Measurements from ENCODE around the gene MGAT3.

Gene MGAT3

DNA sequence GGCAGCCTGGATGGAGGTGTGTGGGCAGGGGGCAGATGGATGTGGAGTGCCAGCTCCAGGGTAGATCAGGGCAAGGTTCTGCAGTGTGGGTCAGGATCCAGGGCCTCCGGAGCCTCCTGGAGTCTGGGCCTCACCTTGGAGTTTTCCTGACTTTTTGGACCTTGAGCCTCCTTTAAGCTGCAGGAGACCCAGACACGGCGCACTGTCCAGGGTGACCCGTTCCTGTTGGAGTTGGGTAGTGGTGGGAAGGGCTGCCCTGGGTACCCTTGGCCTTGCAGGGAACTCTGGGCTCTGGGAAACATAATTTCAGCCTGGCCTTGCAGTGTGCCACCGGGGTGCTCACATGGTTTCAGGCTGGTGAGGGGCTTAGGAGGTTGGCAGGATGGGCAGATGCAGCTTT is 17.0 kb downstream of the MGAT3 start:
- DNase-seq = no peak

DNA sequence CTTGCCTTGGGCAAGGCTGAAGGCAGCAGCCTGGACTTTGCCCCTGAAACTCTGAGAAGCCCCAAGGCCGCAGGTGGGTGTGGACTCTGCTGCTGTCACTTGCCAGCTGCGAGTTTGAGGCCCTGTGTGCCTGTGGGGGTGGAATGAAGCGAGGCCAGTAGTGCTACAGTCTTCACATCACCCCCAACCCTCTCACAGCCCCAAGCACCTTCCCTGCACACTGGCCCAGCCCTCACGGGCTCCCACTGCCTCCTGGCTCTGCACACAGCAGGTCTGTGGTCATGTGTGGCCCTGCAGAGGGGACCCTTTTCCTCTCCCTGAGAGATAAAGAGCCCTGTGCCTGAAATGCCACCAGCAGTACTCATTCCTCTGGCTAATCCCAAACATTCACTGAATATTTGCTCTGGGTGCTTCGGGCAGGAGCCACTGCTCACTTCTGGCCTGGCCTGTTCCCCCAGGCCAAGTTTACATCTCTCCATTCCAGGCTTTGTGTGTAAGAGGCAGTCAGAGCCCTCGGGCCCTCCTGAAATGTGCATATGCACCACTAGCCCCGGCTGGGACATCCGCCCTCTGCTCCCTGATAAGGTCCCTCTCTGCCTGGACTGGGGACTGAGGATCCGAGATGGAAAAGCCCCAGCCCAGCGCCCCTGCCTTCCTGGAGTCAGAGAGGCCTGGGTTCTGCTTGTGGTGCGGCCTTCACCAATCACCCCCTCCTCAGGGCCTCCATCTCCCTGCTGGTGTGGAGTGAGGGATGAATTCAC is 17.7 kb downstream of the MGAT3 start:
- DNase-seq = no peak

DNA sequence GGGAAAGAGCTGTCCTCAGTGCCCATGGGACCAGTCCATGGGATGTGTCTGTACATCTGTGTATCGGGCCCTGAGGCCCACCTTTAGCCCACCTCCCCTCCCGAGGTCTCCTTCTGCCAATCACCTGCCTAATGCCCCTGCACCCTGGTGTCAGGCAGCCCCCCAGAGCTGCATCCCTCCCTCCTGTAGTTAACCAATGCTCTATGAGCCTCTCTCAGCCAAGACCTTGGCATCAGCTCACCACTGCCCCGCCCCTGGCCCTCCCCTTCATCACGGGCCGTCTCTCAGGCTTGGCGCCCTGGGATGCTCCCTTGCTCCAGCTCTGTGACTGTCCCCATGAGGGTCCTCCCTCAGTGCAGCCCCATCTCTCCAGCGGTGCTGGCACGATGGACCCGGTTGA is 18.5 kb downstream of the MGAT3 start:
- DNase-seq = no peak

DNA sequence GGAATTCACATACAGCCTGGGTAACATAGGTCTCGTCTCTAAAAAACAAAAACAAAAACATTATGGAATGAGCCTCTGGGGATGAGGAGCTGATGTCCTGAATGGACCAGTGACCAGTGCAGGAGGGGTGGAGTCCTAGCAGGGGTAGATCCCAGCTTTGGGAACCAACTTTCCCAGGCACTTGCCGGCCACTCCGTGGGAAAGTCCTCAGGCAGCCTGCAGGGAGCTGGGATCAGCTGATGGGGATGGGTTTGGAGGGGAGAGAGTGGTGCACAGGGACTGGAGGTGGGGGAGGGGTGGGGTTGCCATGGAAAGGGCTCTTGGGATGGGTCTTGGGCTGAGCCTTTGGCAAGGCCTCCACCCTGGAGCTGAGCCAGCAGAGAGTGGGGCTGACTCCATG is 19.1 kb downstream of the MGAT3 start:
- no peak for DNase-seq

DNA sequence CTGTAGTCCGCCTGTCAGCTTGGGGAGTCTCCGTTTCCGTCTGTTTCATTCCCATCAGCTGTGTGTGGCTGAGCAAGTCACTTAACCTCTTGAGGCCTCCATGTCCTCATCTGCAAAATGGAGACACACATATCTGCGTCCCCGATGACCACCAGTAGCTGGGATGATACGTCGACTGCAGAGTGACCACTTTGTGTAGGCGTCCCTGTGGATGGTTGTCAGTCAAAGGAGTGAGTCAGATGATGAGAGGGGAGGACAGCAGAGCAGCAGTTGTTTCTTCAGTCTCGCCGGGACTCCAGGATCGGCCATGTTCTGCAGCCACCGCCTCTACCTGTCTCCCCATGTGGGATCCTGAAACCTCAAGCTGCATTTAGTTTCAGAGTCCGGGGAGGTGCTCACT is 19.9 kb downstream of the MGAT3 start:
- no peak for DNase-seq

DNA sequence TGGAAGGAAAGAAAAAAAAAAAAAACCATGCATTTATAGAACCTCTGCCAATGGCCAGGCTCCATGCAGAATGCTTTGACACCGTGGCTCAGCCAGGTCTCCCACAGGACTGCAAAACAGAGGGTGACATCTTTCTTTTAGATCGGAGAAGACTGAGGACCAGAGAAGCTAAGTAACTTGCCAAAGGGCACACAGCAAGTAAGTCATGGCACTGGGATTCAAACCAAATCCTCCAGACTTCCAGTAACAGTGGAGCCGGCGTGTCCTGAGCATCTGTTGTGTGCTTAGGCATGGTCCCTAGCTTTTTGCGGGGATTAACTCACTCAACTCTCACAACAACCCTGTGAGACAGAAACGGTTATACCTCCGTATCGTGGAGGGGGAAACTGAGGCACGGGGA is 20.7 kb downstream of the MGAT3 start:
- no peak for DNase-seq

DNA sequence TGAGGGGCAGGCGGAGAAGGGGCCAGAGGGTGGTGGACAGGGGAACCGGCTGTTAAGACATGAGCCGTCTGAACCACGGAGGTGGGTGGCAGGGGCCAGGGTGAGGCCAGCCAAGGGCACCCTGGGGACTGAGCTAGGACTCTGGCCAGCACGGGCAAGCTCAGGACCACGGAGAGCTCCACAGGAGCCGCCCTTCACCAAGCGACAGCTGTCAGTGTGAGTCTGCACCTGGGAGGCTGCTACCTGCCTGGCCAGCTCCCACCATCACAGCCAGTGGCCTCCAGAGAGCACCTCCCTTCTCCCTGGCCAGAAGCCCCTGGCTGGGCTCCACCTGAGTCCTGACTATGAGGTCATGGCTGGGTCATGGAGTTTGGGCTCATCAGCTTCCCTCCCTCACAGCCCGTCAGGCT is 21.6 kb downstream of the MGAT3 start:
- DNase-seq = no peak

DNA sequence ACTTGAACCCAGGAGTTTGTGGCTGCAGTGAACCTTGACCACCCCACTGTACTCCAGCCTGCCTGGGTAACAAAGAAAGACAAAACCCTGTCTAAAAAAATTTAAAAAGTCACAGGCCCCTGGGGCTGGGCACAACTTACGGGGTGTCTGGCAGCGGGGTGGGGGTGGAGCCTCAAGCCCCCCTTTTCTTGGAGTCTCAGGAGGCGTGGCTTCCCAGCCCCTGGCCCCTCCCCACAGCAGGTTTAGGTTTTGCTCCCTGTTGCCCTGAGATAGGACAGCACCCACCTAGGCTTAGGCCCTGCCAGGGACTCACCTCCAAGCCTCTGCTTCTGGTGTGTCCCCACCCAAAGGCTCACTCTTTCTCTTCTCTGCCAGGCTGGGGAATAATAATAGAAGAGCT is 22.4 kb downstream of the MGAT3 start:
- DNase-seq = no peak

DNA sequence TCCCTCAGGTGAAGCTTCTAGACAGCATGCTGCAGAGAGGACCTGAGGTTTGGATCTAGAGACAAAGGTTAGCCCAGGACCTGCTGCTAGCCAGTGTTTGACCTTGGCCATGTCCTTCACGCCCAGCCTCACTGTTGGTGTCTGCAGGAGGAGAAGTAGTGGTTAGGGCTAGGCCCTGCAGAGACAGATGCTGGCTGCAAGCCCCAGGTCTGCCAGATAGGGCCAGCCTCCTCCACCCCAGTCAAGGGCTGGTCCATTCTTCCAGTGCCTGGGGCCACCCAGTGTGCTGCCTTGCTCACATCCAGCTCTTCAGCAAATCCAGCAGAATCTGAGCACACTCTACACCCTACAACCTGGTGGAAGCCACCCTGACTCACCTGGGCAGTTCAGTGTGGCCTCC is 23.7 kb downstream of the MGAT3 start:
- no peak for DNase-seq

DNA sequence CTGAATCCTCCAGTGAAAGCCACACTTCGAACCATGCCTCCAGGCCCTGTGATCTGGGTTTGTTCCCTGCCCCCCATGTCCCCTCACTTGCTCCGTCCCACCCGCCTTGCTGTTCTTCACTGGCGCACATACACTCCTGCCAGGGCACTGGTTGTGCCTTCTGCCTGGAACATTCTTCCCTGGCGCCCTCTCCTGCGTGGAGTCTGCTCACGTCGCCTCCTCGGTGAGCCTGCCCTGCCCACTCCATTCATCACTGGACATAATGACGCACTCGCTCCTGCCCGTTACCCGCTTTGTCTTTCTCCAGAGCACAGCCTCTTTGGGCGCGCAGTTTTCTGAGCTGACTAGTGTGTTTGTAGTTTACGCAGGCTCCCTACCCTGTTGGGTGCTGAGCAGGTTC is 24.2 kb downstream of the MGAT3 start:
- no peak for DNase-seq

DNA sequence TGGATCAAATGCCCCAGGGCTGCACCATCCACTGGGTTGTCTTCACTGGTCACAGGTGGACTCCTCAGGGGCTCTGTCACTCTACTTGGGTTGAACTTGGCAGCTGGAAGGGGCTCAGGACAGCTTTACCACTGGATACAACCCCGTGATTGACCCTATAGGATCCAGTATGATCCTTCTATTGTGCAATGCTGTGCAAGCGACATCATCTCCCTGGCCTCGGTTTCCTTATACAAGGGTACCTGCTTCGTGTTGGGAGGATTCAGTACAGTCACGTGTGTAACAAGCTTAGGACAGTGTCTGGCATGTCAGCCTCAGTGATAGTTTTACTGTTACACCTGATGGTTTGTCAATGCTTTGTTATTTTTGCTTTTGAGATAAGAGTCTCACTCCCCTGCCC is 24.8 kb downstream of the MGAT3 start:
- DNase-seq = no peak

DNA sequence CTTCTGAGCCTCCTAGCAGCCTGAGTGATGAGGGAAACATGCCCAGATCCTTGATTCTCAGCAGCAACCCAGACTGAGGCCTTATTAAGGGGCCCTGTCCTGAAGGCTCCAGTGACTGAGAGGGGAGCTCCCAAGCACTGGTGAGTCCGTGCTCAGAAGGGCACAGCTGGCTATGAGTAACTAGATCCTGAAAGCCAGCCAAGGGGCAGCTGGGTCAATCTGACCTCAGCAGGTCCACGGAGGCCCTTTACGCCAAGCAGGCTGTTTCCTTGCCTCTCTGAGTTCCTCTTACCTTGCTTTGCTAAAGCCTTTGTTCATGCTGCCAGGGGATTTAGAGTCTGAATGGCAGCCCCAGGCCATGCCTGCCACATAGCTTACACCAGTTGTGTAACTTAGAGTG is 26.0 kb downstream of the MGAT3 start:
- no peak for DNase-seq

DNA sequence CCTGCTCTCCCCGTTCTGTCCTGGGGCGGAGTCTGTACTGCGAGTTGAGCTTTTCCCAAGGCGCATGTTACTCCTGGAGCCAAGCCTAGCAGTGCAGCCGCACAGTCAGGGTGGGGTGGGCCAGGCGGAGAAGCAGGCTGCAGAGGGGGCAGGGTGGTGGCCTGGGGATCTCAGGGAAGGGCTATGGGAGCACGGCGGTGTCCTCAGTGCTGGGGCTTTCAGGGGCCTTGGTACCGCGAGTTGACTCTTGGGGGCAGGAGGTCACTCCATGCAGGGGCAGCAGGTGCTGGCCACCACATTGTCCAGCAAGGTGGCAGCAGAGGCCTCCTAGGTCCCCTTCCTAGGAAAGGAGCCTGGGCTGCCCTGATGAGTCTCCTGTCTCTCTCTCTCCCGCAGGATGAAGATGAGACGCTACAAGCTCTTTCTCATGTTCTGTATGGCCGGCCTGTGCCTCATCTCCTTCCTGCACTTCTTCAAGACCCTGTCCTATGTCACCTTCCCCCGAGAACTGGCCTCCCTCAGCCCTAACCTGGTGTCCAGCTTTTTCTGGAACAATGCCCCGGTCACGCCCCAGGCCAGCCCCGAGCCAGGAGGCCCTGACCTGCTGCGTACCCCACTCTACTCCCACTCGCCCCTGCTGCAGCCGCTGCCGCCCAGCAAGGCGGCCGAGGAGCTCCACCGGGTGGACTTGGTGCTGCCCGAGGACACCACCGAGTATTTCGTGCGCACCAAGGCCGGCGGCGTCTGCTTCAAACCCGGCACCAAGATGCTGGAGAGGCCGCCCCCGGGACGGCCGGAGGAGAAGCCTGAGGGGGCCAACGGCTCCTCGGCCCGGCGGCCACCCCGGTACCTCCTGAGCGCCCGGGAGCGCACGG is 30.4 kb downstream of the MGAT3 start:
- DNase-seq = no peak

DNA sequence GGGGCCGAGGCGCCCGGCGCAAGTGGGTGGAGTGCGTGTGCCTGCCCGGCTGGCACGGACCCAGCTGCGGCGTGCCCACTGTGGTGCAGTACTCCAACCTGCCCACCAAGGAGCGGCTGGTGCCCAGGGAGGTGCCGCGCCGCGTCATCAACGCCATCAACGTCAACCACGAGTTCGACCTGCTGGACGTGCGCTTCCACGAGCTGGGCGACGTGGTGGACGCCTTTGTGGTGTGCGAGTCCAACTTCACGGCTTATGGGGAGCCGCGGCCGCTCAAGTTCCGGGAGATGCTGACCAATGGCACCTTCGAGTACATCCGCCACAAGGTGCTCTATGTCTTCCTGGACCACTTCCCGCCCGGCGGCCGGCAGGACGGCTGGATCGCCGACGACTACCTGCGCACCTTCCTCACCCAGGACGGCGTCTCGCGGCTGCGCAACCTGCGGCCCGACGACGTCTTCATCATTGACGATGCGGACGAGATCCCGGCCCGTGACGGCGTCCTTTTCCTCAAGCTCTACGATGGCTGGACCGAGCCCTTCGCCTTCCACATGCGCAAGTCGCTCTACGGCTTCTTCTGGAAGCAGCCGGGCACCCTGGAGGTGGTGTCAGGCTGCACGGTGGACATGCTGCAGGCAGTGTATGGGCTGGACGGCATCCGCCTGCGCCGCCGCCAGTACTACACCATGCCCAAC is 31.2 kb downstream of the MGAT3 start:
- no peak for DNase-seq

DNA sequence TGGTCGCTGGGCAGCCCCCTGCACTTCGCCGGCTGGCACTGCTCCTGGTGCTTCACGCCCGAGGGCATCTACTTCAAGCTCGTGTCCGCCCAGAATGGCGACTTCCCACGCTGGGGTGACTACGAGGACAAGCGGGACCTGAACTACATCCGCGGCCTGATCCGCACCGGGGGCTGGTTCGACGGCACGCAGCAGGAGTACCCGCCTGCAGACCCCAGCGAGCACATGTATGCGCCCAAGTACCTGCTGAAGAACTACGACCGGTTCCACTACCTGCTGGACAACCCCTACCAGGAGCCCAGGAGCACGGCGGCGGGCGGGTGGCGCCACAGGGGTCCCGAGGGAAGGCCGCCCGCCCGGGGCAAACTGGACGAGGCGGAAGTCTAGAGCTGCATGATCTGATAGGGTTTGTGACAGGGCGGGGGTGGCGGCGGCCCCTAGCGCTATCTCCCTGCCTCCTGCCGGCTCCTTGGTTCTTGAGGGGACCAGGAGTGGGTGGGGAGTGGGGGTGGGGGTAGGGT is 31.8 kb downstream of the MGAT3 start:
- no peak for DNase-seq

DNA sequence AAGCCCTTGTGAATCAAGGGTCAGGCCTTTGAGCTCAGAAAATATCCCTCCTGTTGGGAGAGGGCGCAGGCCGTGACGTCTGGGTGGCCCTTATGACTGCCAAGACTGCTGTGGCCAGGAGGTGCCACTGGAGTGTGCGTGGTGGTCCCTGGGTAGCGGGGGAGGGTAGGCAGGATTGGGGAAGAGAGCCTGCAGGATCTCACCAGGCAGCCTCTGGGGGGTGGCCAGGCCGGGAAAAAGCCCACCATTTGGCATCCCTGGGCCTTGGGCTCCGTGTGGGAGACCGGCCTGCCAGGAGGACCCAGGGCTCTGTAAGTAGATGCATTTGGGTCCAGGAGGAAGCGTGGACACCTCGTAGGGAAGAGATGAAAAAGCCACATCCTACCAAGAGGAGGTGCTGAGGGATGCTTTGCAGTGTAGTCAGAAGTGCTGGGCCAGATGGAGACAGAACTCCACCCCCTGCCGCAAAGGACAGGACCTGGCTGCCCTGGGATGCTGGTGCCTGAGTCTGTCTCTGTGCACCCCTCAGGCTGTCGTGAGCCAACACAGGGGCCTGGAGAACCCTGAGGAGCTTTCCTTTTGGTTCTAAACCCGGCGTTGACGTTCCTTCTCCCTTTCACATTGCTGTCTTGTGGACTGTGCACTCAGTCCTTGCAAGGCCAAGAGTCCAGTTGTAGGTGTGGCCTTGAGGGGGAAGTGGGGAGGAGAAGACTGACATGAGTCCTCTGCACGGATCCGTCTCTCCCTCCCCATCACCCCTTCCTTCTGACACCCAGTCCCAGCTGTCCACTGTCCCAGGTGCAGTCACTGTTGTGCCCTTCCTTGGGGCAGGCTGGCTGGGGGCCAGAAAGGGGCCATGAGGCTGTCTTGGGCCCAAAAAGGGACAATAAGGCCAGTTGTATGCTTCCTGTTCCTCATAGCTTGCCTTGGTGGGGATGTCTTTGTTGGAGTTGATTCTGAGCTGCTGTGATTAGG is 32.6 kb downstream of the MGAT3 start:
- no peak for DNase-seq

DNA sequence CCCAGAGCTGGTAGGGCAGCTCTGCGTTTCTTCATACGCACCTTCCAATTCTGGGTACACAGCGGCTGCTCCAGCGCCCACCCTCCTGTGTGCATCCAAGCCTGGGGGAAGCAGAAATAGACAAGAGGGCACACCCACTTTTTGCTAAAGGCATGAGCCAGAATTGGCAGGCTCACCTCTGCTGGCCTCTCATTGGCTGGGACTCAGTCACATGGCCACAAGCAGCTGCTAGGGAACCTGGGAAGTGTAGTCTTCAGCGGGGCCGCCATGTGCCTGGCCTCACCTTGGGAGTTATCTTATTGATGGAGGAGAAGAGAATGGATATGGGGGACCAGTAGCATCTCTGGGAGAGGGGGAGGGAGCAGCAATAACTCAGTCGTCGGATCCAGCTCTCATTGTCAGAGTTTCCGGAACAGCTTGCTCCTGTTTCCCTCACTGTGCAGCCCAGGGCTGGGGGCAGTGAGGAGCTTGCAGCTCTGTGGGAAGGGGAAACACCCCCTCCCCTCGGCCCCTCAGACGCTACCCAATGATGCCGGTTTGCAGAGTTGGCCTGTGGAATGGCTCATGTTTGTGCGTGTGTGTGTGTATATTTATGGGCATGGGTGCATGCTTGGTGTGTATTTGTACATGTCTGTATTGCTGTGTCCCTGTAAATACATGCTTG is 33.5 kb downstream of the MGAT3 start:
- peak; percentile 28 for DNase-seq

DNA sequence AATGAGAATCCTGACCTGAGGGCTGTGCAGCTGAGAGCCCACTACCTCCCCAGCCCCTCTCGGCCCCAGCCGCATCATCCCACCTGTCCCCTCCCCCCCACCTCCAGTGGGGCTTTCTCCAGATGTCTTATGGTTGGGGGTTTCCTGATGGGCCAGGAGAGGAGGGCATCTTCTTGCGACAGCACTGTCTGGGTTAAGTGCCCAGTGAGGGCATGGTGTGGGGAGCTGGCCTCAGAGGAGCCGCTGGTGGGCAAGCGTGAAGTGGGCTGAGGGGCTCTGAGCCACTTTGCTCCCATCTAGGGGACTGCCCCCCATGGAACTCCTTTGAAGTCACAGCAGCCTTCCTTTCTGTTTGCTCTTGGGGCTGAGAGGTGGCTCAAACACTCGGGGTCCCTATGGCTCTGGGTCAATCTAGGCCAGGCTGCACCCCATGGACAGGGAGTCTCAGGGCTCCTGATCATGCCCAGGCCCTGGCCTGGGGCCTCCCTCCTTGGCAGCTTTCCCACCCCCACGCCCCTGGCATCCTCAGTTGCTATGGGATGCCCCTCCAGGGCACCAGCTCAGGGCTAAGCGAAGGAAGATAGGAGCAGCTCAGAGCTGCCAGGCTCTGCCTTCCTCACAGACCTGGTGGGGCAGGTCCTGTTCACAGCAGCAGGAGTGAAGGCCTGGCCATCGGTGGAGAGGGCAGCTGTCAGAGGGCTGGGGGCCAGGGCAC is 34.3 kb downstream of the MGAT3 start:
- no peak for DNase-seq

DNA sequence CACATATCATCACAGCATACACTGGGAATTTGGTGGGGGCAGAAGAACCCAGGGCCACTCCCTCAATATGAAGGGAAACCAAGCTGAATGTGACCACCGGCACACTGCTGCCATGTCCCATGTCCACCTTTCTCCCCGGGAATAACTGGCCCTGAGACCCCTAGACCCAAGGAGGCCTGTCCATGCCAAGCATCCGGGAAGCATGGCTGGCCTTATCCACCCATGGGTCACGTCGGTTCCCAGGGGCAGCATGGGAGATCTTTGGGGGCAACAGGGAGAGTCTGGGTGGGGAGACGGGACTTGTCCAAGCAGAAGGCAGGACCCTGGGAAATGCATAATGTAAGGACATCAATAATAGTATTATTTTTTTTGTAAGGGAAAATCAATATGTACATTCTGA is 34.9 kb downstream of the MGAT3 start:
- DNase-seq = no peak

DNA sequence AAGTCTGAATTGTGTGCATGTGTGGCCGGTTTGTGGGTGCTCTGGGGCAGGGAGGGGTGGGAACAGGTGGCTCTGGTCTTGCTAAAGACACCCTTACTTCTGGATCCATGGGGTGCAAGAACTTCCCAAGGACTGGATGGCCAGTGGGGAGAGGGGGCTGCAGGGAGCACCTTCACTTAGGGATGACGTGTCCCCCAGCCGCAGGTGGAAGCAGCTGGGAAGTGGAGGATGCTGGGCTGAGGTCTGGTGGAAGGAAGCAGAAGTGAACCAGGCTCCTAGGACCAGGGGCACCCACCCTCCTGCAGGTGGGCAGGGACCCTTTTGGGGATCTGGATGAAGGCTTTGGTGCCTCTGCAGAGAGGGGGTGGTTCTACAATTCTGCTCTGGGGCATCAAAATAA is 35.4 kb downstream of the MGAT3 start:
- DNase-seq = no peak

DNA sequence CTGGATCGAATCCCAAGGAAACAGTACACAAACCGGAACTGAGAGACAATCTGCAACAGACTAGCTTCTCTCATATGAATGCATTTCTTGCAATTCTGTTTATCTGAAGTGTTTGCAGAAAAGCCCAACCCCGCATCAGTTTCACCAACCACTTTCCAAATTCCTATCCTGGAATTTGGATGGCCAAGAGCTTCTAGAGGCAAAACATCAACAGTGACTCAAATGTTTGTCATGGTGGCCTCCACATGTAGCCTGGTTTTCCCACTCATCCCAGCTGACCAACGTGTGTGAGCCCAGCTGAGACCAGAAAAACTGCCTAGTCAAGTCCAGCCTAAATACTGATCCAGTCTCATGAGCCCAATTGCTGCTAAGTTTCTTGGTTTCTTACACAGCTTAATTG is 36.9 kb downstream of the MGAT3 start:
- DNase-seq = no peak
